D721Med (cell line): ENCODE measurements around the gene NT5C1B.

Experiments
- DNase-seq: peaks from one replicate; pipeline ENCODE4 v3.0.0; 2011; ENCODE audit warnings: low spot score; ENCODE audit not compliant: insufficient read length
- FAIRE-seq: peaks from 2 replicates; lab custom pipeline; 2011; peaks lifted over from hg19 to GRCh38; lab: Jason Lieb, UNC
- CTCF ChIP-seq: IDR thresholded peaks from 2 replicates; pipeline ENCODE4 v1.5.1; 2012; ENCODE audit warnings: mild to moderate bottlenecking, control low read depth; ENCODE audit not compliant: insufficient read depth; ENCODE audit errors: missing control alignments

The NT5C1B gene

DNA sequence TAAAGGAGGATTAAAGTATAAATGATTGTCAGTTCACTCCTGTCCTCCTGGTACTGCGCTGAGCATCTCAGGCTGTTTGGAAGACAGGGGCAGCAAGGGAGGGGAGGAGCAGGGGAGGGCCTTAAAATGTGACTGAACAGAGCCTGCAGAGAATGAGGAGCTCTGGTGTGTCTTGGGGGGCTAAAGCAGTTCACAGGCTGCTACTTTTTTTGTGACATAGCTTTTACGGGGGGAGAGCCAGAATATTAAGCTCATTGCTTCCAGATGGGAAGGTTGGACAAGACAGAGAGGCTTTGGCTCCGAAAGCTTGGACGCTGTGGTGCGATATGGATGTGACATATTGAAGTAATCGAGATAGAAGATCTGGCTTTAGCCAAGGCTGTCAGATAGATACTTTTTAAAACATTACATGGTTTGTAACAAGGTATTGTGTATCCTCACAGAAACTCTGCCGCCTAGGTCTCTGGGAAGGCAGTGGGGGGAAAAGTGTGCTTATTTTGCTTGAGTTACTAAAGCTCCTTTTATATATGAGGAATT, 69.4 kb downstream of the NT5C1B start:
- no peak for FAIRE-seq

GRCh38 chr2:18518116-18519111, 71.0 kb downstream of the NT5C1B start:
- no peak for TF ChIP-seq CTCF
- no peak for DNase-seq
- FAIRE-seq, result no peak

More for the DNA sequence above, 69.4 kb downstream of the NT5C1B start:
- DNase-seq, result no peak
- no peak for TF ChIP-seq CTCF

DNA sequence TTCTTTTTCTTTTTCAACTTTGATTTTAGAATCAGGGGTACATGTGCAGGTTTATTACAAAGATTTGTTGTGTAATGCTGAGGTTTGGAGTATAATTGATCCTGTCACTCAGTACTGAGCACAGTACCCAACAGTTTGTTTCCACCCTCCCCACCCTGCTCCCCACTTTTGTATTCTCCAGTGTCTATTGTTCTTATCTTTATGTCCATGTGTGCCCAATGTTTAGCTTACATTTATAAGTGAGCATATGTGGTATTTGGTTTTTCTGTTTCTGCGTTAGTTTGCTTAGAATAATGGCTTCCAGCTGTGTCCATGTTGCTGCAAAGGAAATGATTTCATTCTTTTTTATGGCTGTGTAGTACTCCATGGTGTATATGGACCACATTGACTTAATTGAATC, 72.0 kb downstream of the NT5C1B start:
- no peak for FAIRE-seq
- TF ChIP-seq CTCF, result no peak
- DNase-seq, result no peak

DNA sequence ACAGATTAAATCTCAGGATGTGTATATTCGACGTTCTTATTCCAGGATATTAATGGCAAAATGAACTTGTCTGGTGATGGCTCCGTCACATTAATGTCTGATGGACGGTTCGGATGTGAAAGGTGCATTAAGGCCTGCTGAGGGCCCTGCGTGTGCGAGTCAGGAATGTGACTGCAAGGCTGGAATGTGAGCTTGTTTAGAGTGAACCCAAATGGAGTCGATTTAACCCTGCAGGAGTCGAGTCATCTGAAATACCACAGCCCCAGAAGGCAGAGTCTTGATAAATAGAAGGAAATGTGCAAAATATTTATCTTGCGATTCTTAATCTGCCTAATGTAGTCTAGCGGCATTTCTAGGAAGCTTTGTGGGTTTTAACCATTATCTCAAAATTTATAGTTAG, 73.3 kb downstream of the NT5C1B start:
- FAIRE-seq (no peak), DNase-seq (no peak)

DNA sequence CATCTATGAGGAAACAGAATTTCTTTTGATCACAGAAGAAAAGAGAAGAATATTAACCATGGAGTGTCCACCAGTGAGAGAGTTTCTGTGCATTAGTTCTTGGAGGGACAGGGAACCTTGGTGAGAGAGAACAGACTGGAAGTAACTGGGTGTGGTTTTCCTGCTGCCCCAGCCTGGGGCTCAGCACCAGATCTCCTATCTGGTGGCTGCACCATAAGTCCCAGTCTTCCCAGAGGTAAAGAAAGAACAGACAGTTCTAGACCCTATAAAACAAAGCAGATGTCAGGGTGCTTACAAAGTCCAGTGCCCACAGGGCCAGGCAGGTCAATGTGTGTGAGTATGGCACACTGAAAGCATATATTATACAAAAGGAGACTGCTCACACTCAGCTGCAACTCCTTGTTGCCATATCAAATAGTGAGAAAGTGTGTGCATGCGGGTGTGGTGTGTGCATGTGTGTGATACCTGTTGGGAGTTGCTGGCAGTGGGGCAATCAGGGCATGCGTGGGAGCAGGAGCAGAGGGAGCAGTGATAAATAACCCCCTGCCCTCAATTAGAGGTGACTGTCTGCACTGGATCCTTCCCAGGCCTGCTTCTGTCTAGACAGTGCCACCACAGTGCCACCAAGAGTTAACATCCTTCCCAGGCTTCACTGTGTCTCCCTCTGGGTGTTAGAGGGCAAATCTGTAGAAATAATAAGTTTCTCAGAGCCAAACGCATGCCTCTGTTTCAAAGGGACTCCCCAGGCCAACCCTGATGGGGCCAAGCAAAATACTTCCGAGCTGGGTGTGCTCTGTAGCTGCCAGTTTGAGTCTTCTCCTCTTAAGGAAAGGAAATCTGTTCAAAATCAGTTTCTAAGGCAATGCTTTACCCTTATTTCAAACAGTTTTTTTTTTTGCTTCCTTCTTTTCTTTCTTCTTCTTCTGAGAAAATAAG, 74.6 kb downstream of the NT5C1B start:
- TF ChIP-seq CTCF, result no peak
- DNase-seq, result no peak
- FAIRE-seq, result no peak

More for the DNA sequence above, 73.3 kb downstream of the NT5C1B start:
- TF ChIP-seq CTCF, result no peak
